GM19351 (cell line): ENCODE data around the gene ZNF423.

ENCODE experiments used
- ATAC-seq: cut with Tn5 transposase; IDR thresholded peaks from one replicate; pipeline ENCODE4 v1.9.1; 2021; ENCODE audit warnings: mild to moderate bottlenecking, moderate library complexity; ENCODE audit not compliant: unreplicated experiment

The ZNF423 gene

GRCh38 chr16:49849037-49849753 is 6.7 kb downstream of the ZNF423 start:
- no peak for ATAC-seq

- ATAC-seq, result no peak
These were observed 7.4 kb downstream of the ZNF423 start for GRCh38 chr16:49848530-49848929.

GRCh38 chr16:49846800-49847199 is 9.1 kb downstream of the ZNF423 start:
- ATAC-seq, result no peak

- no peak for ATAC-seq
These were observed 11.6 kb downstream of the ZNF423 start for GRCh38 chr16:49844359-49844758.

GRCh38 chr16:49843758-49844157 is 12.2 kb downstream of the ZNF423 start:
- ATAC-seq, result no peak

GRCh38 chr16:49842972-49843371 is 12.9 kb downstream of the ZNF423 start:
- no peak for ATAC-seq

GRCh38 chr16:49839017-49839825 is 16.7 kb downstream of the ZNF423 start:
- no peak for ATAC-seq

- ATAC-seq, result no peak
These were observed 17.4 kb downstream of the ZNF423 start for GRCh38 chr16:49838441-49839016.

- no peak for ATAC-seq
These were observed 18.1 kb downstream of the ZNF423 start for GRCh38 chr16:49837688-49838410.

- no peak for ATAC-seq
These were observed 19.2 kb downstream of the ZNF423 start for GRCh38 chr16:49836668-49837067.

- ATAC-seq, result no peak
These were observed 19.7 kb downstream of the ZNF423 start for GRCh38 chr16:49836218-49836617.

GRCh38 chr16:49835161-49835777 is 20.6 kb downstream of the ZNF423 start:
- no peak for ATAC-seq

GRCh38 chr16:49834531-49835151 is 21.3 kb downstream of the ZNF423 start:
- ATAC-seq, result no peak

GRCh38 chr16:49833796-49834530 is 21.9 kb downstream of the ZNF423 start:
- ATAC-seq, result no peak

- ATAC-seq, result no peak
These were observed 22.8 kb downstream of the ZNF423 start for GRCh38 chr16:49833085-49833484.

GRCh38 chr16:49832177-49832576 is 23.7 kb downstream of the ZNF423 start:
- ATAC-seq, result no peak

- no peak for ATAC-seq
These were observed 25.0 kb downstream of the ZNF423 start for GRCh38 chr16:49830873-49831272.

- ATAC-seq, result no peak
These were observed 27.2 kb downstream of the ZNF423 start for GRCh38 chr16:49828533-49829267.

GRCh38 chr16:49827805-49828438 is 28.0 kb downstream of the ZNF423 start:
- no peak for ATAC-seq
